GM12878 (cell line): ENCODE results near the gene DNASE2B.

Experiments used
- BRCA1 ChIP-seq: IDR thresholded peaks from 2 replicates; pipeline ENCODE4 v1.6.1; 2011; ENCODE audit warnings: low read depth, low read length, improper control_type of control experiment
- CBFB ChIP-seq: IDR thresholded peaks from 2 replicates; pipeline ENCODE4 v1.6.1; 2016; ENCODE audit warnings: antibody characterized with exemption, low read depth
- CTCF ChIP-seq, 3 experiments: IDR thresholded peaks in 2 of 3; conservative IDR thresholded peaks in 1 of 3; 2 replicates each; pipeline ENCODE4 v1.5.1; 2011; ENCODE audit warnings: low read depth in 3 of 3, low read length in 3 of 3, mild to moderate bottlenecking in 3 of 3, control low read depth in 2 of 3, moderate library complexity in 2 of 3, inconsistent platforms in 1 of 3, mixed read lengths in 1 of 3; ENCODE audit not compliant: control insufficient read depth in 2 of 3, insufficient read depth in 1 of 3; ENCODE audit errors: extremely low read depth in 1 of 3
- EP300 ChIP-seq, 2 experiments: fragments of 150-350 bp in 1 of 2; IDR thresholded peaks; 2 replicates each; pipeline ENCODE4 v1.6.1; 2011 to 2012; ENCODE audit warnings: low read depth in 2 of 2, low read length in 2 of 2, borderline replicate concordance in 1 of 2, improper control_type of control experiment in 1 of 2, inconsistent platforms in 1 of 2; ENCODE audit not compliant: control insufficient read depth in 1 of 2
- EZH2 ChIP-seq: IDR thresholded peaks from 2 replicates; pipeline ENCODE4 v1.6.1; 2012; ENCODE audit warnings: low read depth, mild to moderate bottlenecking, control low read depth, inconsistent platforms, low read length, borderline replicate concordance; ENCODE audit not compliant: control insufficient read depth
- FOS ChIP-seq: IDR thresholded peaks from 3 replicates; pipeline ENCODE4 v1.6.1; 2011; ENCODE audit warnings: borderline replicate concordance; ENCODE audit not compliant: insufficient read length; ENCODE audit errors: extremely low read depth
- IKZF2 ChIP-seq, 2 experiments: fragments of 450-650 bp; IDR thresholded peaks; 2 replicates each; pipeline ENCODE4 v1.6.1; 2017; ENCODE audit warnings: mild to moderate bottlenecking in 2 of 2, moderate library complexity in 2 of 2
- PAX8 ChIP-seq: fragments of 450-650 bp; IDR thresholded peaks from 2 replicates; pipeline ENCODE4 v1.6.1; 2017; ENCODE audit warnings: mild to moderate bottlenecking, moderate library complexity
- REST ChIP-seq: IDR thresholded peaks from 2 replicates; pipeline ENCODE4 v1.6.1; 2012; ENCODE audit warnings: mild to moderate bottlenecking, low read depth, low read length
- YY1 ChIP-seq: IDR thresholded peaks from 2 replicates; pipeline ENCODE4 v1.6.1; 2011; ENCODE audit warnings: low read depth, mild to moderate bottlenecking, low read length

- TF ChIP-seq PAX8, result no peak
- TF ChIP-seq REST, result no peak
- TF ChIP-seq CTCF (IDR thresholded peaks at IDR 0.05 in 2 of 3, conservative IDR thresholded peaks at IDR 0.05 in 1 of 3; ENCODE audit: control insufficient read depth in 2 of 3, extremely low read depth in 1 of 3, insufficient read depth in 1 of 3, low read depth in 3 of 3, low read length in 3 of 3), result no peak
- TF ChIP-seq FOS, result no peak
- TF ChIP-seq CBFB, result no peak
- TF ChIP-seq YY1, result no peak
- no peak for TF ChIP-seq IKZF2 (IDR thresholded peaks at IDR 0.05)
- no peak for TF ChIP-seq EP300 (IDR thresholded peaks at IDR 0.05; ENCODE audit: borderline replicate concordance in 1 of 2, control insufficient read depth in 1 of 2, low read depth in 2 of 2, low read length in 2 of 2)
- TF ChIP-seq BRCA1, result no peak
- TF ChIP-seq EZH2, result no peak
These were observed 30.0 kb downstream of the DNASE2B start for GRCh38 chr1:84428235-84428634.
